PC-9 (cell line): ENCODE measurements around the gene PFAS. TPM values are rescaled to one million over a fixed set of nuclear protein-coding genes. Genes with fewer than 3 reads are reported as not detected.

Experiments used
- BruUV-seq: library from RNA; stranded (reverse); fragments of 400-500 nt; replicated peaks from 2 replicates; lab custom pipeline; 2021; lab: Mats Ljungman, UMichigan
- CTCF ChIA-PET: fragments of 300-600 bp; sonication (Branson Sonifier 250); formaldehyde crosslinking; loops from one replicate; lab custom pipeline; 2022; ENCODE audit warnings: antibody characterized with exemption; lab: Charles Lee
- POLR2A ChIA-PET: fragments of 300-600 bp; sonication (Branson Sonifier 250); formaldehyde crosslinking; loops from one replicate; lab custom pipeline; 2022; ENCODE audit warnings: antibody characterized with exemption; ENCODE audit not compliant: unreplicated experiment; lab: Charles Lee
- DNase-seq, 2 experiments: peaks; one replicate each; pipeline versions ENCODE4 v3.0.0 to v3.0.0-alpha.2; 2015 to 2022; ENCODE audit warnings: mixed read lengths in 1 of 2
- H2AFZ ChIP-seq: fragments of 200-600 bp; sonication (generic); 2 replicates; pipeline ENCODE4 v1.8.1; 2017; ENCODE audit warnings: antibody characterized with exemption
- H3F3A ChIP-seq: fragments of 200-600 bp; sonication (generic); 2 replicates; pipeline ENCODE4 v1.8.1; 2017; ENCODE audit warnings: antibody characterized with exemption, mild to moderate bottlenecking, low read depth; ENCODE audit not compliant: insufficient read depth
- H3K27ac ChIP-seq: fragments of 200-600 bp; sonication (generic); 2 replicates; pipeline ENCODE4 v1.6.1; 2016; ENCODE audit warnings: mixed run types
- H3K27me3 ChIP-seq: fragments of 200-600 bp; sonication (generic); 2 replicates; pipeline ENCODE4 v1.6.1; 2016; ENCODE audit warnings: low read depth, mixed run types; ENCODE audit not compliant: insufficient read depth
- H3K36me3 ChIP-seq: fragments of 200-600 bp; sonication (generic); 2 replicates; pipeline ENCODE4 v1.6.1; 2016; ENCODE audit warnings: low read depth, mixed run types
- H3K4me1 ChIP-seq: fragments of 200-600 bp; sonication (generic); replicated peaks from 2 replicates; pipeline ENCODE4 v1.6.1; 2016; ENCODE audit warnings: mixed run types; ENCODE audit not compliant: insufficient read depth
- H3K4me2 ChIP-seq: fragments of 200-600 bp; sonication (generic); 2 replicates; pipeline ENCODE4 v1.6.1; 2017; ENCODE audit warnings: mixed run types
- H3K4me3 ChIP-seq: fragments of 200-600 bp; sonication (generic); 2 replicates; pipeline ENCODE4 v1.6.1; 2016; ENCODE audit warnings: mixed run types
- H3K79me2 ChIP-seq: fragments of 200-600 bp; sonication (generic); 2 replicates; pipeline ENCODE4 v1.6.1; 2017; ENCODE audit warnings: low read depth, mixed run types
- H3K9me2 ChIP-seq: fragments of 200-600 bp; sonication (generic); 2 replicates; pipeline ENCODE4 v1.8.1; 2017; ENCODE audit warnings: mild to moderate bottlenecking; ENCODE audit not compliant: insufficient read depth
- H3K9me3 ChIP-seq: fragments of 200-600 bp; sonication (generic); 2 replicates; pipeline ENCODE4 v1.8.1; 2016; ENCODE audit warnings: low read depth; ENCODE audit not compliant: insufficient read depth
- H4K20me1 ChIP-seq: fragments of 200-600 bp; sonication (generic); 2 replicates; pipeline ENCODE4 v1.8.1; 2017; ENCODE audit not compliant: insufficient read depth
- CTCF ChIP-seq: fragments of 200-600 bp; sonication (generic); conservative IDR thresholded peaks from 2 replicates; pipeline ENCODE4 v1.6.1; 2017; ENCODE audit warnings: mixed run types, antibody characterized with exemption, mild to moderate bottlenecking, moderate library complexity
- EZH2 ChIP-seq: fragments of 200-600 bp; sonication (generic); IDR thresholded peaks from 2 replicates; pipeline ENCODE4 v1.8.0; 2017; ENCODE audit warnings: antibody characterized with exemption, low read depth
- intact Hi-C: fragments of 100-400 bp; cut with micrococcal nuclease; formaldehyde crosslinking; loops from one replicate; pipeline ENCODE4 v1.10.0; 2022; ENCODE audit not compliant: unreplicated experiment
- total RNA-seq: library from RNA; stranded (reverse); gene quantifications from 2 replicates; pipeline ENCODE4 v1.2.3, GENCODE V29; 2021

Gene PFAS
- total RNA-seq, 1 experiment from 2014 or later: 68.2 TPM

- CTCF ChIA-PET: no interaction called here
- no peak overlapping the region for H2AFZ ChIP-seq
- peaks cover 5% of the 10 kb centered on the region; the same call in 1 of the 2 replicates for H3K4me1 ChIP-seq
- no peaks in the 10 kb centered on the region for H3K9me2 ChIP-seq
- peaks cover 7% of the 10 kb centered on the region; the same call in 1 of the 2 replicates for H3F3A ChIP-seq
- H3K4me2 ChIP-seq: 0 out of 2 replicates have a peak overlapping the region, but pooled peaks have one; percentile 95
- POLR2A ChIA-PET: no interaction called here
- TF ChIP-seq CTCF: no peak
- no peak for TF ChIP-seq EZH2
- no peak overlapping the region for H3K4me3 ChIP-seq
- H3K79me2 ChIP-seq: no peaks in the 10 kb centered on the region
- H3K27ac ChIP-seq: no peak overlapping the region
- H3K36me3 ChIP-seq: no peaks in the 10 kb centered on the region
- no peaks in the 10 kb centered on the region for H3K9me3 ChIP-seq
- intact Hi-C loops: no loop called here
- DNase-seq: no peak
- no peaks in the 10 kb centered on the region for H3K27me3 ChIP-seq
- H4K20me1 ChIP-seq: no peaks in the 10 kb centered on the region
- no TSS peak for BruUV-seq
These were observed 41.0 kb downstream of the PFAS start for GRCh38 chr17:8290043-8290442.

- TF ChIP-seq CTCF (no peak), EZH2 (no peak)
- no peaks in the 10 kb centered on the region for H3K9me3 ChIP-seq
- no peak overlapping the region for H3K27ac ChIP-seq
- DNase-seq: no peak
- no peaks in the 10 kb centered on the region for H3K9me2 ChIP-seq
- POLR2A ChIA-PET: interaction anchor here (0.5 kb wide), 1 partner anchor 70 kb away, joined by 5 read pairs; no protein-coding TSS in a partner anchor
- BruUV-seq: no TSS peak
- H3K4me1 ChIP-seq: peaks cover 2% of the 10 kb centered on the region; the same call in 1 of the 2 replicates
- H3K4me3 ChIP-seq: no peak overlapping the region
- no peaks in the 10 kb centered on the region for H3K79me2 ChIP-seq
- no peaks in the 10 kb centered on the region for H4K20me1 ChIP-seq
- CTCF ChIA-PET: no interaction called here
- H3K4me2 ChIP-seq: no peak overlapping the region
- no peak overlapping the region for H2AFZ ChIP-seq
- peaks cover 17% of the 10 kb centered on the region; the same call in 1 of the 2 replicates for H3F3A ChIP-seq
- intact Hi-C loops: no loop called here
- no peaks in the 10 kb centered on the region for H3K27me3 ChIP-seq
- H3K36me3 ChIP-seq: no peaks in the 10 kb centered on the region
These were observed 43.7 kb downstream of the PFAS start for GRCh38 chr17:8292639-8293395.

- Histone ChIP-seq H3K4me2 (peak overlapping the region; percentile 75; the same call in 1 of the 2 replicates), H3K9me3 (no peaks in the 10 kb centered on the region), H3K36me3 (no peaks in the 10 kb centered on the region), H3K27me3 (no peaks in the 10 kb centered on the region), H3K4me3 (no peak overlapping the region), H3K27ac (no peak overlapping the region), H3K79me2 (no peaks in the 10 kb centered on the region), H3K4me1 (no peaks in the 10 kb centered on the region; the same call in 1 of the 2 replicates), H4K20me1 (no peaks in the 10 kb centered on the region), H3F3A (peaks cover 17% of the 10 kb centered on the region; the same call in 1 of the 2 replicates), H2AFZ (no peak overlapping the region), H3K9me2 (no peaks in the 10 kb centered on the region)
- TF ChIP-seq CTCF (no peak), EZH2 (no peak)
- CTCF ChIA-PET: interaction anchor here (1.3 kb wide), 1 partner anchor 452 kb away, joined by 6 read pairs; no protein-coding TSS in a partner anchor
- intact Hi-C loops: loop anchor here (2.0 kb wide), 2 partner anchors 46 to 72 kb away; partner anchors contain the start of genes CTC1 and PFAS
- POLR2A ChIA-PET: interaction anchor here (0.5 to 1.0 kb wide), 4 partner anchors 12 to 121 kb away, joined by 3 to 10 read pairs (median 4); no protein-coding TSS in a partner anchor
- no TSS peak for BruUV-seq
- no peak for DNase-seq
These were observed 45.3 kb downstream of the PFAS start for GRCh38 chr17:8294361-8294760.
